Stimulated activated CD8-positive, alpha-beta memory T cell treated with anti-CD3 and anti-CD28 coated beads, Interleukin-4, amount 100 ng/mL, for 4 hours (primary cell): Measurements from ENCODE around the gene DRAM2.

Source experiments
- DNase-seq, 2 donors: peaks; one replicate each; pipeline ENCODE4 v3.0.0-alpha.2; 2020; ENCODE audit warnings: low read depth in 2 of 2, low spot score in 1 of 2

Gene DRAM2

DNA sequence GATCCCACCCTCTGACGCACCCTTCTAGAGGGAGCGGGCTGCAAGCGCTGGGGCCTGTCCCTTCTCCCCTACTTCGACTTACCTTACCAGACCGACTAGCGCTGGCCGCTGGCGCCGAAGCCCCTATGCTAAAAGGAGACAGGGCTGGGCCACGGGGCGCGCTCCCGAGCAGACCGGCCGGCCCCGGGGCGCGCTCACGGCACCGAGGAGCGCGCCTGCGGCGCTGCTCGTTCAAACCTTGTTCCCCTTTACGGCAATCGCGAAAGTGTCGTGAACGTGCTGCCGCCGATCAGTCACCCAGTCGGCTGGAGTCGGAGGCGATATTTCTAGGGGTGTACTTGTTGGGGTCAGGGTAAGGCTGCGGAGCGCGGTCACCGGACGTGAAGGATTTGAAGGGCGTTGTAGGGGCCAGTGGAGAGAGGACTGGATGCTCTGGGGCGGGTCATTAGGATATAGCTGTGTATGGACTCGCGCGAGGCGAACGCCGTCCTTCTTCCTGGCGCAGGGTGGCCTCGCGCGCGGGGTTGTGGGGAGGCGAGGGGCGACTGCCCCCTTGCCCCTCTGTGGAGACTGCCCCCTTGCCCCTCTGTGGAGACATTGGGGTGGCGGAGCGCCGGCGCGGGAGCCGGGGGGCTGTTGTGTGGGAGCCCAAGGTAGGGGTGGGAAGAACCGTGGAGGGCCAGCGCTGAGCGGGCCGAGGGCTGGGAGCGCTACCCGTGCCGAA lies at the start of gene DRAM2, which contains the start of gene CEPT1:
TSS of gene DRAM2 (minus strand) at position 138 of the 724 bp plus-strand sequence. CDS start 8,539 bp downstream, outside the sequence.
TSS of gene CEPT1 (plus strand) at position 268 of the 724 bp plus-strand sequence. CDS start 7,492 bp downstream, outside the sequence.
- peak; percentile 81 to 84 for DNase-seq

DNA sequence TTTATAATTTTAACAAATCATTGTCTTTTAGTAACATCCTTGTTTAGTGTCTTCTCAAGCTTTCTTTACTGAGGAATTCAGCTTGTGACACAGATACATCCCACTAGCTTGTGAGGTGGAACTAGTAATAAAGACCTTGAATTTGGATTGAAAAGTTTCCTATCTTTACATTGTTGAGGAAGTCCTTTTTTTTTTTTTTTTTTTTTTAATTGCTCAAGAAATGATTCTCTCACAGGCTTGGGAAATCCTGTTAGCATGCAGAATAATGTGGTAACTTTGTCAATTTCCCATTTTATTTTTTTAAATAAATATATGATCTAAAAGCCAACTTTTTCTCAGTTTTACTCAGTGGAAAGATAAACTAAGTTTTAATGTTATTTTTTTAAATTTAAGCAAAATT lies 44.8 kb upstream of the DRAM2 start:
- DNase-seq: no peak

DNA sequence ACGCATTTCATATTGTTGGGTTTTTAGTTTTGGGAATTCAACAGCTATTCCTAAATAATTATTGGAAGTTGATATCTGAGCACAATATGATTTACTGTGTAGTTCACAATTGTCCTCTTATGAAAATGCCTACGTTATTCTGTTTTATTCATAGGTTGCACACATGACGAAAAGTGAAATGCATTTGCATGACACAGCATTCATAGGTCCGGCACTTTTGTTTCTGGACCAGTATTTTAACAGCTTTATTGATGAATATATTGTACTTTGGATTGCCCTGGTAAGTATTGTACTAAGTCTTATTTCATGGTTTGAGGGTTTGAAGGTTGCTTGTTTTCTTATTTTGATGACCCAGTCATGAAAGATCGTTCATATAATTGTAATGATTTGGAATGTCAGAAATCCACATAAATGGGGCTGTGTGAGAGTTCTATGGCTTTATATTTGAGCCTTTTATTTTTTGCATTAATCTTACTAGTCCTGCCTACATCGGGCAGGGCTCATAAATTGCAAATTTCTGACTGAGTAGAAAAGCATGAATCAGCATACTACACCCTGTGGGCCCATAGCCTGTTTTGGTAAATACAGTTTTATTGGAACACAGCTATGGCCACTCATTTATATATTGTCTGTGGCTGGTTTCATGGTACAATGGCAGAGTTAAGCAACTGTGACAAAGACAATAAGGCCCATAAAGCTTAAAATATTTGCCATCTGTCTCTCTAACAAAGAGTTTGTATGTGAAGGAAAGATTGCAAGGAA lies 43.6 kb upstream of the DRAM2 start:
- no peak for DNase-seq

DNA sequence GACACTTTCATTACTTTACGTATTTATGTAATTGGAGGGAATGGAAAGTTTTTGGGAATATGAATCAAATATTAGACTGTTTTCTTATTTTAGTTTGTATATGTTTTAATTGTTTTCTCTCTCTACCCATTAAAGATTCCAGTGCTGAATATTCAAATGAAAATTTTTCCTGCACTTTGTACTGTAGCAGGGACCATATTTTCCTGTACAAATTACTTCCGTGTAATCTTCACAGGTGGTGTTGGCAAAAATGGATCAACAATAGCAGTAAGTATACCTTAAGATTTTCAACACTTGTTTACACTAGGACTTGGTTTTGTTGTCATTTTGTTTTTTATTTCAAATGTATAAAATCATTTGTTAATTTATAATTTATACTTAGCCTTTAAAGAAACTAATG lies 42.2 kb upstream of the DRAM2 start:
- no peak for DNase-seq

DNA sequence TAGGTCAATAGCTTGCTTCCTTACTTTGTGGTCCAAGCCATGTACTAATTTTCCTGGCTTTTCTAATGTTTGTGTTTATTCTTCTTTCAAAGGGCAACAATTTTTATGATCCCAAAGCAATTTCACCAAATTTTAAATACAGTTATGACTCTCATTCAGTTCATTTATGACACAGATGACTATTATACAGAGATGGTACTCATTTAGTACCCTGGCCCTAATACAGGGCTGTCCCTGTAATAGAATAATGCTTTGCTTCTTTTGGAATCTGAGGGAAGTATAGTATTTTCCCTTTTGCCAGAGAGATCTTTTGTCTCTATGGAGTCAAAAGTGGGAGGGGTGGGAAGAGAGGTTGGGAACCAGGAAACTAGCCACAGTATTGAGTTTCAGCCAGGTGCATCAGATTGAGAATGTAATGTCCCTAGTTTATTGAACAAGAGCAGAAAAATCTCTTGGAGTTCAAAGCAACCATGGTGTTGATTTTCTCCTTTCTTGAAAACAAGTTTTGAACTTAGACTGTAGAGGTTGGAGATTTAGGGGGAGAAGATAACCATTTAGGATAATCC lies 40.2 kb upstream of the DRAM2 start:
- DNase-seq: no peak

DNA sequence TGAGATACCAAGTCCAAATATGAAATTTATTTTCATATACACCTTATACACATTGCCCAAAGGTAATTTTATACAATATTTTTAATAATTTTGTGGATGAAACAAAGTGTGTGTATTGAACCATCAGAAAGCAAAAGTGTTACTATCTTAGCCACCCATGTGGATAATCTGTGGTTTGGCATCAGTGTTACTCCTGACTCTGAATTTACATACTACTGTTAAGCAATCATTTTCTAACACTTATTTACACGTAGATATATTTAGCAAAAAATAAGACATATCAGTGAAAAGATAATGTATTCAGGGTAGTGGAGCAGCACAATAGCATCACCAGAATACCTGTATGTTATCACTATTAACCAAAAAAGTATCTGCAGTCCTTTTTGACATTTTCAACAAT lies 36.8 kb upstream of the DRAM2 start:
- DNase-seq: no peak

DNA sequence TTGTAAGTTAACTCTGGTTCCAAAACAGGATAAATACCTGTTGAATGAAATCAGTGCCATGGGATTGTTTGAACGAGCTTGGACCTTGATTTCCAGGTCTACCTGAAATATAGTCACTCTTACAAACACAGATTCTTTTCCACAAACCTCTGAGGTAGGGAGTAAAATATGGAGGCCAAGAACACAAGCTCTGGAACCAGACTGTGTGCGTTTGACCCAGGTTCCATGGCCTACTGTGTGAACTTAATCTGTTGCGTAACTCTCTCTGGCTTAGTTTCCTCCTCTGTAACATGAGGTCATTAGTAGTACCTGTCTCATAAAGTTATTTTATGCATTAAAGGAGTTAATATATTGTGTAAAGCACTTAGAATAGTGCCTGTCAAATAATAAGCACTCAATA lies 35.5 kb upstream of the DRAM2 start:
- no peak for DNase-seq

DNA sequence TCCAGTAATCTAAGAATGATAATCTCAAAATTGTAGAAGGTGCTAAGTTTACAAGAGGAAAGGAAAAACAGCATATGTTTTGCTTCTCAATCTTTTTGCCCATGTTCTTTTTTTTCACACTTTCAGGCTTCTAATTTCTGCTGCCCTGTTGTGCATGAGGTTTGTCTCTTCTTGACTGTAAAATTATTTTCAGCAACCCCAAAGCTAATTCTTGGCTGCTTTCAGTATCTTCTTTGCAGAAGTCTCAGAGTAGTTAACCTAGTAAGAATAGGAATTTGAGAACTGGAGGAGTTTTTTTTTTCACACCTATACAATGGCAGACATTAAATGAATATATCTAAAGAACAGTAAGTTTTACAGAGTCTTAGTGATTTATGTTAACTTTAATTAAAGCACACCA lies 34.2 kb upstream of the DRAM2 start:
- no peak for DNase-seq

DNA sequence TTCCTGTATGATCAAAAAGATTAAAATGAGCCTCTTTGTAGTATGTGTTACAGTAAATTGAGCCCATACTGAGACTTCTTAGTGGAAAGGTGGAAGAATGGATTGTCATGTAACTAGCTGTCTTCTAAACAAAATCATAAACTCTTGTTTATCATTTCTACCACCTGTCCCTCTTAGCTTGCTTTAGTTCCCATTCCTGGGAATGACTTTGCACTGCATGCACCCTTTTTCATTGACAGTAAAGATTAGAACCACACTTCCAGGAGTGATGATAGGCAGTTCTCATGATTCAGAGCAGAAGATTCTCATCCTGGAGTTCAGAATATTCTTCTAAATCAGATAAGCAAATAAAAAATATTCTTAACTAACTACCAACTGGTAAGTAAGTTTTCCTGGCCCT lies 32.6 kb upstream of the DRAM2 start:
- no peak for DNase-seq

DNA sequence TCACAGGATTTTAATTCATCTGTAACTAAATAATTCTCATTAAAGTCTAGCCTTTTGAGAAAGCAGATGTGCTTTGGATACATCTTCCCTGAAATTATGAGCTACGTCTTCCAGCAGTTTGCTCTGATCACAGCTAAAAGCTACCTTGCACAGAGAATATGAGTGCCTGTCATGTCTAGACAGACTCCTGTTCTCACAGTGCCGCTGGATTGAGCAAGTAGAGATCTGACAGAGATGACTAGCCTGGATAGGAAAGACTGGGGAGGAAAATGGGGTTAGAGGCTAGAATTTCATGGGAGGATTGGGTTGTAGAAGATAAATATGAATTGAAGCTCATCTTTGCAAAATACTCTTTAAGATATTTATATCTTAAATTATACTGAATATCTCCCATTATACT lies 24.3 kb upstream of the DRAM2 start:
- DNase-seq: no peak

DNA sequence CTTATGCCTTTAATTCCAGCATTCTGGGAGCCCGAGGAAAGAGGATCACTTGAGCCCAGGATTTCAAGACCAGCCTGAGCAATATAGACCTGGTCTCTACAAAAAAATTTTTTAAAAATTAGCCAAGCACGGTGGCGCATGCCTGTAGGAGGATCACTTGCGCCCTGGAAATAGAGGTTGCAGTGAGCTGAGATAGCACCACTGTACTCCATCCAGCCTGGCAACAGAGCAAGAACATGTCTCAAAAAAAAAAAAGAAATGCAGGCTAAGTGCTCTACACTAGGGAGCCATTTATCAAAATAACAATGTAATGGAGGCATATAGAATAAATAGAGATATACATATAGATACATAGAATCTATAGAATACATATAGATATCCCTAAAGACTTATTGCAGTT lies 23.5 kb upstream of the DRAM2 start:
- DNase-seq: no peak

DNA sequence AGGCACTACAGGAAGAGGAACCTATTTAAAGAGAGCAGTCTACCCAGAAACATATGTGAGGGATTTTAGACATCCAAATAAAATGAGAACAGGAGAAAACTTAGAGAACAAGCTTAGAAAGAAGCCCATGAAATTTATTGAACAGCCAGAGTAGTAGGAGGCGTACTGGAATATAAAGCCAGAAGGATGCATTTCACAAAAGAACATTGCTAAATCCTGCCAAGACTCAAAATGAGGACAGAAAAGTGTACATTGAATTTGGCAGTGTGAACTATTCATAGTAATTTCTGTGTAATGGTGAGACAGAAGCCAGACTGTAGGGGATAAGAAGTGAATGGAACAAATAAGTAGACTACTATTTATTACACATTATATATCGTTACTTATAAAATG lies 22.6 kb upstream of the DRAM2 start:
- DNase-seq: no peak

DNA sequence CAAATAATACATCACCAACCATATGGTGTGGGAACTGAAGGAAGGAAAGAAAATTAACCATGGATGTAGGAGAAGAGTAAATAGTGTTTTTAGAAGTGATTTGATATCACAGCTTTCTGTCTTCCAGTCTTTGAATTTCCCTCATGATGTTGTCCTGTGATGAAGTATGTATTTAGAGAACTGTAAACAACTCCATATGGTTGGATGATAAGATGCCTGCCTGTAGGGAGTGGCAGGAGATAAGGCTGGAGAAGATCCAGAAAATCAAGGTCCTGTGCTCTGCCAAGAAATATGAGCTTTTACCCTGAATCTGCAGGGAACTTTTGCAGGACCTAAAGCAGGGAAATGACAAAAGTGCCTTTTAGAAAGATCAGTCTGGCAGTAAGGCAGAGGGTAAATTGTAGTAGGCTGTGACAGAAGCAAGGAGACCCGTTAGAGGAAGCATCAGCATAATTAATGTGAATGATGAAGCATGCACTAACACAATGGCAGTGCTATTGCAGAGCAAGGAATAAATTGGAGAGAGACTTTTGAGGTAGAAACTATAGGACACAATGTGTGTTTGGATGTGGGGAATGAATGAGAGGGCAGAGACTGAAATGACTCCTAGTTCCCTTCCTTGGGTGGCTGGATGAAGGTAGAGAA lies 22.1 kb upstream of the DRAM2 start:
- DNase-seq: no peak

DNA sequence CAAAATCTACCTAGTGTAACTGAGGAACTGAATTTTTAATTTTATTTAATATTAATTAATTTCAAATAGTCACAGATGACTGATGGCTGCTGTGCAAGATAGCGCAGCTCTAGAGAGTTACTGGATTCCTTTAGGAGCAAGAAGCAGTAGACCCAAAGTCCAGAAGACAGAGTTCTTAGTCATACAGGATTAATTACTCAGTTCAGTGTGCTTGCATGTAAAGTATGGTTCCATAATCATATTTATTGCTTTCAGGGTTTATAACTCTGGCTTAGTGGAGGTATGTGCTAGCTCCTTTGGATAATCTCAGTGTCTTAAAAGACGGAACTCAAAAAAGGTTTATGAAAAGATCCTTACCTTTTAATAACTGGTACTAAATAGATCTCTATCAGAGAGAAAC lies 17.5 kb upstream of the DRAM2 start:
- DNase-seq: no peak

DNA sequence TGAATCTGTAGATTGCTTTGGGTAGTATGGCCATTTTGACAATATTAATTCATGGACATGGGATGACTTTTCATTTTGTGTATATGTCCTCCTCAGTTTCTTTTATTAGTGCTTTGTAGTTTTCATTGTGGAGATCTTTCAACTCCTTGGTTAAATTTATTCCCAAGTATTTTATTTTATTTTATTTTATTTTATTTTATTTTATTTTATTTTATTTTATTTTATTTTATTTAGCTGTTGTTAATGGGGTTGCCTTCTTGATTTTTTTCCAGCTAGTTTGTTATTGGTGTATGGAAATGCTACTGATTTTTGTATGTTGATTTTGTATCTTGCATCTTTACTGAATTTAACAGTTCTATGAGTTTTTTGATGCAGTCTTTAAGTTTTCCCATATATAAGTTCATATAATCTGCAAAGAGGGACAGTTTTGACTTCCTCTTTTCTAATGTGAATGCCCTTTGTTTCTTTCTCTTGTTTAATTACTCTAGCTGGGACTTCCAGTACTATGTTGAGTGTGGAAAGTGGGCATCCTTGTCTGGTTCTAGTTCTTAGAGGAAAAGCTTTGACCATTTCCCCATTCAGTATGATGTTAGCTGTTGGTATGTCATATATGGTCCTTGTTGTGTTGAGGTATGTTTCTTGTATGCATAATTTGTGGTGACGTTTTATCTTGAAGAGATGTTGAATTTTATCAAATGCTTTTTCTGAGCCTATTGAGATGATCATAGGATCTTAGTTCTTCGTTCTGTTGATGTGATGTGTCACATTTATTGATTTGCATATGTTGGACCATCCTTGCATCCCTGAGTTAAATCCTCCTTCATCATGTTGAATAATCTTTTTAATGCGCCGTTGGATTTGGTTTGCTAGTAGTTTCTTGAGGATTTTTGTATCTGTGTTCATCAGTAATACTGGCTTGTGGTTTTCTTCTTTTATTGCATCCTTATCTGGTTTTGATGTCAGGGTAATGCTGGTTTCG lies 14.4 kb upstream of the DRAM2 start:
- DNase-seq: no peak

DNA sequence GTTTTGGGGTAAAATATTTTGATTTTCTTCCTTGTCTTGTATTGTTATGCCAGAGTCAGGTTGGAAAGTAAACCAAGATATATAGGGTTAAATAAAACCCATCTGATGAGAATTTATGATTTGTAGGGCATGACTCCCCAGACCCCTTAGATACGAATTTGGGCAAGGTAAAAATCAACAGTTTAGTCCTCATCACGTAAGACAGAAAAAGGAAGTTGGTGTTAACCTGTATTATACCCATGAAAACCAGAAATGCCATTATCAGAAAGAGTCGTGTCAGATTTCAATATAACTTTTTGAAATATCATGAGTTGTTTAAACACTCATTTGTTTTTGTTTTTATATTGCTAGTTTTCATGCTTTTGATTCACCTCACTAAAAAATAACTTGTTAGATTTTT lies 11.9 kb upstream of the DRAM2 start:
- no peak for DNase-seq

DNA sequence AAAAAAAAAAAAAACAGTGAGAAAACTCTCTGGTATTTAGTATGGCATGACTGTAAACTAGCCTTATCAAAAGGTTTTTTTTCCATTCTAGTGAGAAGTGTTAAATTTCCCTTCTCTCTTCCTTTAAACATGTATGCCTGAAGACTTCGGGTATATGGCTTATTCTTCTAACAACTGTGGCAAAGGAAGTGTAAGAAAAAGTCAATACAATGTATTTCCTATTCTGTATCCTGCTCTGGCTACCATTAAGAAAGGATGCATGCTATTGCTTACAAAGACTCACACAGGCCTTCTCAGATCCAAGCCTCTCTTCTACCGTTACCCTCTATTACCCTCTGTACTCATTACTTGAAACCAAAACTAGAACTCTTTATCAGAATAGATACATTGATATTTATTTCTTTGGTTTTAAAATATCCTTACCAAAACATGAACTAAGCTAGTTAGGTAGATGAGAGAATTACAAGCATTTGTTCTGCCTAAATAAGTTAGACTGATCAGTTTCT lies 8.5 kb upstream of the DRAM2 start:
- DNase-seq: no peak

DNA sequence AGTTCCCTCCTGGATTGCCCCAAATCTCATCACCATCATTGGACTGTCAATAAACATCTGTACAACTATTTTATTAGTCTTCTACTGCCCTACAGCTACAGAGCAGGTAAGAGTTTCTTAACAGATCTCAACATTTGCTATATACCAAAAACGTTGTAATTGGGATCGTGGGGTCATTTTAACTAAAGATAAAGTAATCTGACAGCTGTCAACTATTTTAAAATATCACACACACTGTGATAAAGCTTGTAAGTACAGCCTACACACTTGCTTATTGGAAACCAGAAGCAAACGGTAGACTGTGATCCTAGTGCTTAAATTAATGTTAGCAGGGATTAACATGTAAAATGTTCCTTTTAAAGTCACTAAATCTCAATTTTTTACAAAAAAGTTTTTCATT lies 8.1 kb upstream of the DRAM2 start:
- DNase-seq: no peak

DNA sequence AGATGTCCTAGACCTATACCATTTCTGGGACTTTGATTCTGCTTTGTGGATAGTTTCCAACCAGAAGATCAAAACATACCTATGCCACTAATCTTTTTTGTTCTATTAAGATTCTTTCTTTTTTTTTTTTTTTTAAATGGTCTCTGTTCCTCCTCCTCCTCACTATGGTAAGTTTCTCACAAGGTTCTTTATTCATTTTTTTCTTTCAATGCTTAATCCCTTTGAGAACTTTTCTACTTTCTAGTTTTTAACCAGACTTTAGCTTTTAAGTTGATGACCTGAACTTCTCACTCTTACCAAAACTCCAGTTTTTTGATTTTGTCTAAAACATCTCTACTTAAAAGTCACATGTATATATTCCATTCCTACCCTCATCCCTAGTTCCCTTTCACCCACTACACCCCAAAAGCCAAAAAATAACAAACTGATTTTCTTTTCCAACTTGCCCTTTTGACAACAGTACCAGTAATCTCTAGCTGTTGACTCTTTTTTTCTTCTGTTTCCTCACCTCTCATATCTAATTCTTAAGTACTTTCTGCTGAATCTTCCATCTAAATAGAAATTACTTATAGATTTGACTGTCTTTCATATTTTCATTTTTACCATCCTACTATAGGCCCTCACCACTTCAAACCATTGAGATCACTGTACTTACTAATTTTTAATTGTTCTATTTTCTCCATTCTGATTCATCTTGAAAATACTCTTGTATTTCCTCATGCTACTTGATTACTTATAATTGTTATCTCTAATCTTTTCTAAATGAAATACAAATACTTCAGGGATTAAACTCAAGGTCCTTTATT lies 6.3 kb upstream of the DRAM2 start:
- no peak for DNase-seq

DNA sequence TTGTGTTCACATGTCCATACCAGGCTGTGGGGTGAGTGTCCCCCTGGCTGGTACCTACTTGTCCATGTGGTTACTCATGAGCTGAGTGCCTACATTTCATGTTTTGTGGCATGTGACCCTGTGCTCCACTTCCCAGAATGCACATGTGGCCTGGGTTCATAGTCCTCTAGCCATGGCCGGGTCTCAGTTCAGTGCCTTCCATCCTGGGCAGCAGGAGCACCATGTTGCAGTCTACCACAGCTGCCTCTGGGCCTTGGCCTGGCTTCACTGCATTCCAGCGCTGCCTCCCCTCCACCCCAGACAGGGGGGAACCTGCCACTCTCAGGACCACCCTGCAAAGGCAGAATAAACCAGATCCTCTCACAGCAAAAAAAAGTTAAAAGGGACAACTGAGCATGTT lies 5.6 kb upstream of the DRAM2 start:
- no peak for DNase-seq
